OCI-LY3 (cell line): ENCODE results near the gene LYZ.

Source experiments
- H2AFZ ChIP-seq: fragments of 200-600, 300-600 bp; shearing (Covaris generic); 2 replicates; pipeline ENCODE4 v1.6.0; 2014; ENCODE audit warnings: antibody characterized with exemption, low read depth, low read length
- H3K27ac ChIP-seq: fragments of 200-600, 300-600 bp; sonication (generic); 2 replicates; pipeline ENCODE4 v1.5.1; 2014; ENCODE audit warnings: mild to moderate bottlenecking, low read length, moderate library complexity, mixed read lengths
- H3K27me3 ChIP-seq: fragments of 200-600, 300-600 bp; sonication (generic); 2 replicates; pipeline ENCODE4 v1.6.1; 2014; ENCODE audit warnings: low read depth, low read length, mixed read lengths
- H3K36me3 ChIP-seq: fragments of 200-600, 300-600 bp; sonication (generic); replicated peaks from 2 replicates; pipeline ENCODE3; 2014; ENCODE audit warnings: low read depth, low read length, mixed read lengths
- H3K4me1 ChIP-seq: fragments of 300-600, 200-600 bp; sonication (generic); 2 replicates; pipeline ENCODE4 v1.6.1; 2014; ENCODE audit warnings: low read length, mixed read lengths
- H3K4me2 ChIP-seq: fragments of 200-600, 300-600 bp; sonication (generic); 2 replicates; pipeline ENCODE4 v1.6.1; 2014; ENCODE audit warnings: low read length, mixed read lengths
- H3K4me3 ChIP-seq: fragments of 300-600, 200-600 bp; sonication (generic); 2 replicates; pipeline ENCODE4 v1.5.1; 2014; ENCODE audit warnings: antibody characterized with exemption, mild to moderate bottlenecking, low read length, moderate library complexity
- H3K79me2 ChIP-seq: fragments of 300-600, 200-600 bp; shearing (Covaris generic); 2 replicates; pipeline ENCODE4 v1.6.1; 2014; ENCODE audit warnings: mild to moderate bottlenecking, low read length, mixed read lengths
- H3K9ac ChIP-seq: fragments of 300-600, 200-600 bp; shearing (Covaris generic); 2 replicates; pipeline ENCODE4 v1.6.0; 2014; ENCODE audit warnings: mild to moderate bottlenecking, low read length, moderate library complexity
- H3K9me3 ChIP-seq: fragments of 200-600, 300-600 bp; shearing (Covaris generic); 2 replicates; pipeline ENCODE4 v1.6.1; 2014; ENCODE audit warnings: low read length, mixed read lengths; ENCODE audit not compliant: insufficient read depth
- H4K20me1 ChIP-seq: fragments of 200-600, 300-600 bp; sonication (generic); 2 replicates; pipeline ENCODE4 v1.6.1; 2016; ENCODE audit warnings: low read length, mixed read lengths; ENCODE audit not compliant: insufficient read depth
- CTCF ChIP-seq: fragments of 200-600, 300-600 bp; sonication (generic); IDR thresholded peaks from 2 replicates; pipeline ENCODE4 v1.5.1; 2014; ENCODE audit warnings: antibody characterized with exemption, low read length, low read depth
- EZH2phosphoT487 ChIP-seq: fragments of 200-600 bp; shearing (Covaris generic); IDR thresholded peaks from 2 replicates; pipeline ENCODE4 v1.6.1; 2018; ENCODE audit warnings: antibody characterized with exemption, mixed run types, low read depth

LYZ gene

GRCh38 chr12:69354172-69354555 lies 6.0 kb downstream of the LYZ start:
- no peak overlapping the region for H2AFZ ChIP-seq
- no peaks in the 10 kb centered on the region for H3K79me2 ChIP-seq
- no peak overlapping the region for H3K9ac ChIP-seq
- no peaks in the 10 kb centered on the region for H4K20me1 ChIP-seq
- no peaks in the 10 kb centered on the region for H3K27me3 ChIP-seq
- H3K9me3 ChIP-seq: no peaks in the 10 kb centered on the region
- peaks cover 9% of the 10 kb centered on the region for H3K4me1 ChIP-seq
- no peak overlapping the region for H3K4me2 ChIP-seq
- H3K27ac ChIP-seq: no peak overlapping the region
- H3K36me3 ChIP-seq: no peaks in the 10 kb centered on the region
- H3K4me3 ChIP-seq: no peak overlapping the region
- no peak for TF ChIP-seq EZH2phosphoT487
- no peak for TF ChIP-seq CTCF

- TF ChIP-seq EZH2phosphoT487 (no peak), CTCF (no peak)
These were observed 6.5 kb downstream of the LYZ start for GRCh38 chr12:69354556-69355187.

GRCh38 chr12:69355363-69356028 lies 7.3 kb downstream of the LYZ start:
- Histone ChIP-seq H2AFZ (no peak overlapping the region), H4K20me1 (no peaks in the 10 kb centered on the region)

More at GRCh38 chr12:69354556-69355187, 6.5 kb downstream of the LYZ start:
- Histone ChIP-seq H3K79me2 (no peaks in the 10 kb centered on the region), H3K4me1 (peaks cover 10% of the 10 kb centered on the region), H3K9me3 (no peaks in the 10 kb centered on the region), H3K4me3 (no peak overlapping the region), H4K20me1 (no peaks in the 10 kb centered on the region), H3K27ac (no peak overlapping the region), H3K4me2 (no peak overlapping the region), H3K9ac (no peak overlapping the region), H3K36me3 (no peaks in the 10 kb centered on the region), H3K27me3 (no peaks in the 10 kb centered on the region), H2AFZ (no peak overlapping the region)

More at GRCh38 chr12:69355363-69356028, 7.3 kb downstream of the LYZ start:
- TF ChIP-seq CTCF (no peak), EZH2phosphoT487 (no peak)
- Histone ChIP-seq H3K36me3 (no peaks in the 10 kb centered on the region), H3K4me1 (peaks cover 10% of the 10 kb centered on the region), H3K4me2 (no peak overlapping the region), H3K79me2 (peaks cover 4% of the 10 kb centered on the region), H3K9ac (no peak overlapping the region), H3K27me3 (no peaks in the 10 kb centered on the region), H3K4me3 (no peak overlapping the region), H3K27ac (no peak overlapping the region), H3K9me3 (no peaks in the 10 kb centered on the region)
